ENCODE data around the gene ADORA2B.

- TF ChIP-seq POLR2A (IDR thresholded peaks at IDR 0.05) (no peak), CTCF (IDR thresholded peaks at IDR 0.05) (no peak)
These were observed 13.5 kb upstream of the ADORA2B start for GRCh38 chr17:15931394-15931793.
